ENCODE measurements around the gene RRP1B. TPM values are rescaled to one million over a fixed set of nuclear protein-coding genes. Genes with fewer than 3 reads are reported as not detected.
"Not testable (repeated sequence)": the region's sequence is repeated elsewhere in the genome, so short reads cannot be mapped to it uniquely, and the experiment has no call there.

RRP1B gene
- total and polyA plus RNA-seq, 2 donors (not counting 1 experiment from before 2014, with no cell fraction given): 11.7 to 20.3 TPM

- DNase-seq (ENCODE audit: low read depth in 2 of 2): no peak
- peaks cover 6% of the 10 kb centered on the region for H3K36me3 ChIP-seq (ENCODE audit: control insufficient read depth, insufficient read depth, low read length)
- no peaks in the 10 kb centered on the region for H3K4me1 ChIP-seq (ENCODE audit: control insufficient read depth, extremely low read depth, insufficient read depth, low read length)
These were observed 36.9 kb downstream of the RRP1B start for GRCh38 chr21:43696214-43696613.

GRCh38 chr21:43697758-43698643 lies 38.6 kb downstream of the RRP1B start:
- no peaks in the 10 kb centered on the region for H3K79me2 ChIP-seq (ENCODE audit: control insufficient read depth, insufficient read depth, low read length)
- DNase-seq (ENCODE audit: low read depth in 2 of 2): peak; percentile 23 to 27
- no peak for TF ChIP-seq CTCF (conservative IDR thresholded peaks at IDR 0.05 in 1 of 2, IDR thresholded peaks at IDR 0.05 in 1 of 2; ENCODE audit: low read depth in 1 of 2, low read length in 2 of 2)

More at GRCh38 chr21:43696214-43696613, 36.9 kb downstream of the RRP1B start:
- H3K27ac ChIP-seq (ENCODE audit: insufficient read depth, low read length): no peak overlapping the region
- H3K9ac ChIP-seq (ENCODE audit: insufficient read depth, low read length): no peak overlapping the region
- TF ChIP-seq CTCF (conservative IDR thresholded peaks at IDR 0.05 in 1 of 2, IDR thresholded peaks at IDR 0.05 in 1 of 2; ENCODE audit: low read depth in 1 of 2, low read length in 2 of 2) (no peak), EZH2 (IDR thresholded peaks at IDR 0.05; ENCODE audit: low read length, missing control alignments) (no peak)
- no peak overlapping the region for H2AFZ ChIP-seq (ENCODE audit: low read length)
- no peaks in the 10 kb centered on the region for H4K20me1 ChIP-seq (ENCODE audit: control insufficient read depth, extremely low read depth, insufficient read depth, low read length)
- H3K27me3 ChIP-seq (ENCODE audit: control insufficient read depth, insufficient read depth, low read length): no peaks in the 10 kb centered on the region
- H3K4me3 ChIP-seq (replicated peaks in 1 of 4; ENCODE audit: control extremely low read depth in 1 of 4, insufficient read depth in 1 of 4, low read depth in 3 of 4, low read length in 4 of 4): no peak overlapping the region
- no peaks in the 10 kb centered on the region for H3K9me3 ChIP-seq (ENCODE audit: control insufficient read depth, insufficient read depth, low read depth, low read length)
- no peaks in the 10 kb centered on the region for H3K79me2 ChIP-seq (ENCODE audit: control insufficient read depth, insufficient read depth, low read length)
- H3K4me2 ChIP-seq (ENCODE audit: extremely low read depth, insufficient read depth, low read length): no peak overlapping the region

GRCh38 chr21:43699492-43699777 lies 40.1 kb downstream of the RRP1B start:
- not testable (repeated sequence) for DNase-seq (ENCODE audit: low read depth in 2 of 2); H2AFZ ChIP-seq (ENCODE audit: low read length); H3K9me3 ChIP-seq (ENCODE audit: control insufficient read depth, insufficient read depth, low read depth, low read length); H3K27ac ChIP-seq (ENCODE audit: insufficient read depth, low read length); H3K4me1 ChIP-seq (ENCODE audit: control insufficient read depth, extremely low read depth, insufficient read depth, low read length); H3K4me2 ChIP-seq (ENCODE audit: extremely low read depth, insufficient read depth, low read length); H3K27me3 ChIP-seq (ENCODE audit: control insufficient read depth, insufficient read depth, low read length); H3K9ac ChIP-seq (ENCODE audit: insufficient read depth, low read length); H3K79me2 ChIP-seq (ENCODE audit: control insufficient read depth, insufficient read depth, low read length); H3K36me3 ChIP-seq (ENCODE audit: control insufficient read depth, insufficient read depth, low read length); H3K4me3 ChIP-seq (replicated peaks in 1 of 4; ENCODE audit: control extremely low read depth in 1 of 4, insufficient read depth in 1 of 4, low read depth in 3 of 4, low read length in 4 of 4); H4K20me1 ChIP-seq (ENCODE audit: control insufficient read depth, extremely low read depth, insufficient read depth, low read length)

More at GRCh38 chr21:43697758-43698643, 38.6 kb downstream of the RRP1B start:
- Histone ChIP-seq H3K4me2 (ENCODE audit: extremely low read depth, insufficient read depth, low read length) (no peak overlapping the region), H4K20me1 (ENCODE audit: control insufficient read depth, extremely low read depth, insufficient read depth, low read length) (no peaks in the 10 kb centered on the region), H3K36me3 (ENCODE audit: control insufficient read depth, insufficient read depth, low read length) (peaks cover 6% of the 10 kb centered on the region), H3K4me1 (ENCODE audit: control insufficient read depth, extremely low read depth, insufficient read depth, low read length) (no peaks in the 10 kb centered on the region), H3K27me3 (ENCODE audit: control insufficient read depth, insufficient read depth, low read length) (no peaks in the 10 kb centered on the region), H3K9ac (ENCODE audit: insufficient read depth, low read length) (no peak overlapping the region), H3K4me3 (replicated peaks in 1 of 4; ENCODE audit: control extremely low read depth in 1 of 4, insufficient read depth in 1 of 4, low read depth in 3 of 4, low read length in 4 of 4) (no peak overlapping the region), H3K9me3 (ENCODE audit: control insufficient read depth, insufficient read depth, low read depth, low read length) (no peaks in the 10 kb centered on the region), H2AFZ (ENCODE audit: low read length) (no peak overlapping the region), H3K27ac (ENCODE audit: insufficient read depth, low read length) (no peak overlapping the region)
